ENCODE results near the gene CYB561D1.

Gene CYB561D1

GRCh38 chr1:109548321-109549267 is 54.7 kb downstream of the CYB561D1 start, which contains the start of gene GNAI3:
GNAI3 (plus strand) TSS chr1:109548615; CDS start chr1:109548721, 106 bp downstream.
- peak; percentile 91 to 95 (median 95) for DNase-seq (ENCODE audit: low read depth in 3 of 3)
